ENCODE measurements around the gene CHD5.

DNA sequence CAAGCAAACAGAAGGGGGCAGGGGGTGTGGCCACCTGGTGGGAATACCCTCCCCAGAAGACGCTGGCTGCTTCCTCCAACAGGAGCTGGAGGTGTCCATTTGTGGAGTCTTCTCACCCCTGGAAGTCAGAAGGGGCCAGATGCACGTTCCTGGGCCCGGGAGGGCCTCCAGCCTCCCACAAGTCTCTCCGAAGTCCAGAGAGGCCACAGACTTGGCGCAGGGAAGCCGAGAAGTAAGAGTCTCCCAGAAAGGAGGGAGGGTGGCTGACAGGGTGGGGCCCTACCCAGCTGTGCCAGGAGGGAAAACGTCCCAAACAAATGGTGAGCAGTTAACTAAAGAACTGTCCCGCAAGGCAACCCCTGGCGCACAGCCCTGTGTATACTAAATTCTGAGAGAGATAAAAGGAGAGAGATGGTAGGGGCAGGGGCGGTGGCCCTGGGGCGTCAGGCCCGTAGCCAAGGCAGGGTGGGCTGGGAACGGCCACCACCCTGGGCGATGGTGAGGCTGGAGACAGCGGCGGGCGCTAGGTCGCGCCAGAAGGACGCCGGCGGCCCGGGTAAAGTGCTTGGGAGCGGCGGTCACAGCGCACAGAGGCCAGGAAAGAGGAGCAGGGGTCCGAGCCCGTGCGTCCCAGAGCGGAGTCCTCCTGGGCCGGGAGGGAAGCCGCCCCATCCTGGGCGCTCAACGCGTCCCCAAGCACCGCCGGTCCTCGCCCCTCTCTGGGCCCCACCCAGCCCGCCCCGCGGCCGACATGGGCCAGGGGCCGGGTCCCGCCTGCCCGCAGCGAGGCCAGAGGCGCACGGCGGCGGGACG lies 1.2 kb downstream of the CHD5 start:
- TF ChIP-seq, protein P1, sequence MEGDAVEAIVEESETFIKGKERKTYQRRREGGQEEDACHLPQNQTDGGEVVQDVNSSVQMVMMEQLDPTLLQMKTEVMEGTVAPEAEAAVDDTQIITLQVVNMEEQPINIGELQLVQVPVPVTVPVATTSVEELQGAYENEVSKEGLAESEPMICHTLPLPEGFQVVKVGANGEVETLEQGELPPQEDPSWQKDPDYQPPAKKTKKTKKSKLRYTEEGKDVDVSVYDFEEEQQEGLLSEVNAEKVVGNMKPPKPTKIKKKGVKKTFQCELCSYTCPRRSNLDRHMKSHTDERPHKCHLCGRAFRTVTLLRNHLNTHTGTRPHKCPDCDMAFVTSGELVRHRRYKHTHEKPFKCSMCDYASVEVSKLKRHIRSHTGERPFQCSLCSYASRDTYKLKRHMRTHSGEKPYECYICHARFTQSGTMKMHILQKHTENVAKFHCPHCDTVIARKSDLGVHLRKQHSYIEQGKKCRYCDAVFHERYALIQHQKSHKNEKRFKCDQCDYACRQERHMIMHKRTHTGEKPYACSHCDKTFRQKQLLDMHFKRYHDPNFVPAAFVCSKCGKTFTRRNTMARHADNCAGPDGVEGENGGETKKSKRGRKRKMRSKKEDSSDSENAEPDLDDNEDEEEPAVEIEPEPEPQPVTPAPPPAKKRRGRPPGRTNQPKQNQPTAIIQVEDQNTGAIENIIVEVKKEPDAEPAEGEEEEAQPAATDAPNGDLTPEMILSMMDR (IDR thresholded peaks at IDR 0.05 in 4 of 5, conservative IDR thresholded peaks at IDR 0.05 in 1 of 5), result no peak
- TF ChIP-seq POLR2A (IDR thresholded peaks at IDR 0.05), result no peak

Measured in gastrocnemius medialis (tissue), 4 donors.